NCI-H2029 treated with DMSO at 0.1 percent for 48 hours (cell line): Measurements from ENCODE around the gene FBXO31.

Experiments
- DNase-seq: peaks from one replicate; lab custom pipeline; 2025; lab: John Stamatoyannopoulos, UW

Gene FBXO31

GRCh38 chr16:87278191-87279093 lies 105.1 kb downstream of the FBXO31 start:
- DNase-seq, result no peak
